Right atrium auricular region (tissue), 2 donors: ENCODE measurements around the gene MYL7. TPM values are rescaled to one million over a fixed set of nuclear protein-coding genes. Genes with fewer than 3 reads are reported as not detected.

Experiments
- DNase-seq: peaks from one replicate; pipeline ENCODE4 v3.0.0-alpha.2; 2019; ENCODE audit warnings: low spot score
- H3K27ac ChIP-seq, 2 donors: fragments of 200-600 bp; sonication (generic); 1 replicate in 1 of 2; 2 replicates in 1 of 2; pipeline ENCODE4 v1.5.1; 2016 to 2019
- H3K27me3 ChIP-seq, 2 donors: fragments of 200-600 bp; sonication (generic); one replicate each; pipeline versions ENCODE4 v1.5.1 to v1.6.0; 2017 to 2019
- H3K36me3 ChIP-seq: fragments of 200-600 bp; sonication (generic); one replicate; pipeline ENCODE4 v1.5.1; 2016
- H3K4me1 ChIP-seq, 2 donors: fragments of 200-600 bp; sonication (generic); one replicate each; pipeline versions ENCODE4 v1.5.1 to v1.6.0; 2017 to 2019
- H3K4me3 ChIP-seq, 2 donors: fragments of 200-600 bp; sonication (generic); 1 replicate in 1 of 2; 2 replicates in 1 of 2; pipeline ENCODE4 v1.5.1; 2017 to 2019; ENCODE audit warnings: mild to moderate bottlenecking in 1 of 2, moderate library complexity in 1 of 2
- H3K9me3 ChIP-seq, 2 donors: fragments of 200-600 bp; sonication (generic); one replicate each; pipeline ENCODE4 v1.5.1; 2019
- total RNA-seq, 2 donors: library from RNA; depleted of rRNA; stranded (reverse); fragments of >200 nt; gene quantifications; one replicate each; pipeline ENCODE4 v1.1.0, GENCODE V29; 2016
- TF ChIP-seq, protein P1 (sequence below), 2 donors: fragments of 200-600 bp; sonication (generic); IDR thresholded peaks; one replicate each; pipeline ENCODE4 v1.5.1; 2019; ENCODE audit warnings: antibody characterized with exemption in 2 of 2

Gene MYL7
- total RNA-seq, 2 donors from 2014 or later = 17,339 to 49,235 TPM

DNA sequence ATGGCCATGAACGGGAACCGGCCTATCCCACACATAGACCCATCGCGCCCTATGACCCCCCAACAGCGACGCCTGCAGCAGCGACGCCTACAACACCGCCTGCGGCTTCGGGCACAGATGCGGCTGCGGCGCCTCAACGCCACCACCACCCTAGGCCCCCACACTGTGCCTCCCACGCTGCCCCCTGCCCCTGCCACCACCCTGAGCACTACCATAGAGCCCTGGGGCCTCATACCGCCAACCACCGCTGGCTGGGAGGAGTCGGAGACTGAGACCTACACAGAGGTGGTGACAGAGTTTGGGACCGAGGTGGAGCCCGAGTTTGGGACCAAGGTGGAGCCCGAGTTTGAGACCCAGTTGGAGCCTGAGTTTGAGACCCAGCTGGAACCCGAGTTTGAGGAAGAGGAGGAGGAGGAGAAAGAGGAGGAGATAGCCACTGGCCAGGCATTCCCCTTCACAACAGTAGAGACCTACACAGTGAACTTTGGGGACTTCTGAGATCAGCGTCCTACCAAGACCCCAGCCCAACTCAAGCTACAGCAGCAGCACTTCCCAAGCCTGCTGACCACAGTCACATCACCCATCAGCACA, 27.3 kb downstream of the MYL7 start:
- Histone ChIP-seq H3K36me3 (peaks cover 89% of the 10 kb centered on the region), H3K4me3 (no peak overlapping the region), H3K4me1 (peaks cover 0 to 24% of the 10 kb centered on the region in 2 donors)

DNA sequence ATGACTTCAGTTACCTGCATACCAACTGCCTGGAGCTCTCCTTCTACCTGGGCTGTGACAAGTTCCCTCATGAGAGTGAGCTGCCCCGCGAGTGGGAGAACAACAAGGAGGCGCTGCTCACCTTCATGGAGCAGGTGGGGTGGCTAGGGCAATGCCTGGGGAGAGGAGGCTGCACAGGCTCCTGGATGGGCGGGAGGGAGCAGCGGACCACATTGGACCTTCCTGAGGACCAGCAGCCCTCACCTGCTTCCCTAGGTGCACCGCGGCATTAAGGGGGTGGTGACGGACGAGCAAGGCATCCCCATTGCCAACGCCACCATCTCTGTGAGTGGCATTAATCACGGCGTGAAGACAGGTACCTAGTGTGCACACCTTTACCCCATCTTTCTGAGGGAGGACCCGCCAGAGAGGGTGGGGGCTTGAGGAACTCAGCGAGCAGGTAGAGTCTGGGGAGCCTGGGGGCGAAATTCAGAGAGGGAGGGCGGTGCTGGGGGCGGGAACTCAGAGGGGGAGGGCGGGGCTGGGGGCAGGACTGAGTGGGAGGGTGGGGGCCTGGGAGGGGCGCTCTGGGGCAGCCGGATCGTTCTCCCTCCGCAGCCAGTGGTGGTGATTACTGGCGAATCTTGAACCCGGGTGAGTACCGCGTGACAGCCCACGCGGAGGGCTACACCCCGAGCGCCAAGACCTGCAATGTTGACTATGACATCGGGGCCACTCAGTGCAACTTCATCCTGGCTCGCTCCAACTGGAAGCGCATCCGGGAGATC, 28.0 kb downstream of the MYL7 start:
- peaks cover 94% of the 10 kb centered on the region for H3K36me3 ChIP-seq
- H3K27ac ChIP-seq = peak overlapping the region in 1 of 2 donors; percentile 75
- no peaks in the 10 kb centered on the region for H3K27me3 ChIP-seq
- H3K4me3 ChIP-seq = no peak overlapping the region
- H3K9me3 ChIP-seq = no peaks in the 10 kb centered on the region
- TF ChIP-seq, protein P1, sequence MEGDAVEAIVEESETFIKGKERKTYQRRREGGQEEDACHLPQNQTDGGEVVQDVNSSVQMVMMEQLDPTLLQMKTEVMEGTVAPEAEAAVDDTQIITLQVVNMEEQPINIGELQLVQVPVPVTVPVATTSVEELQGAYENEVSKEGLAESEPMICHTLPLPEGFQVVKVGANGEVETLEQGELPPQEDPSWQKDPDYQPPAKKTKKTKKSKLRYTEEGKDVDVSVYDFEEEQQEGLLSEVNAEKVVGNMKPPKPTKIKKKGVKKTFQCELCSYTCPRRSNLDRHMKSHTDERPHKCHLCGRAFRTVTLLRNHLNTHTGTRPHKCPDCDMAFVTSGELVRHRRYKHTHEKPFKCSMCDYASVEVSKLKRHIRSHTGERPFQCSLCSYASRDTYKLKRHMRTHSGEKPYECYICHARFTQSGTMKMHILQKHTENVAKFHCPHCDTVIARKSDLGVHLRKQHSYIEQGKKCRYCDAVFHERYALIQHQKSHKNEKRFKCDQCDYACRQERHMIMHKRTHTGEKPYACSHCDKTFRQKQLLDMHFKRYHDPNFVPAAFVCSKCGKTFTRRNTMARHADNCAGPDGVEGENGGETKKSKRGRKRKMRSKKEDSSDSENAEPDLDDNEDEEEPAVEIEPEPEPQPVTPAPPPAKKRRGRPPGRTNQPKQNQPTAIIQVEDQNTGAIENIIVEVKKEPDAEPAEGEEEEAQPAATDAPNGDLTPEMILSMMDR (IDR thresholded peaks at IDR 0.05) = no peak
- peaks cover 0 to 22% of the 10 kb centered on the region in 2 donors for H3K4me1 ChIP-seq
- DNase-seq = no peak

More for the DNA sequence above, 27.3 kb downstream of the MYL7 start:
- DNase-seq = no peak
- H3K9me3 ChIP-seq = no peaks in the 10 kb centered on the region
- no peaks in the 10 kb centered on the region for H3K27me3 ChIP-seq
- H3K27ac ChIP-seq = peak overlapping the region; percentile 54 to 75
- TF ChIP-seq, protein P1 (IDR thresholded peaks at IDR 0.05) = no peak

DNA sequence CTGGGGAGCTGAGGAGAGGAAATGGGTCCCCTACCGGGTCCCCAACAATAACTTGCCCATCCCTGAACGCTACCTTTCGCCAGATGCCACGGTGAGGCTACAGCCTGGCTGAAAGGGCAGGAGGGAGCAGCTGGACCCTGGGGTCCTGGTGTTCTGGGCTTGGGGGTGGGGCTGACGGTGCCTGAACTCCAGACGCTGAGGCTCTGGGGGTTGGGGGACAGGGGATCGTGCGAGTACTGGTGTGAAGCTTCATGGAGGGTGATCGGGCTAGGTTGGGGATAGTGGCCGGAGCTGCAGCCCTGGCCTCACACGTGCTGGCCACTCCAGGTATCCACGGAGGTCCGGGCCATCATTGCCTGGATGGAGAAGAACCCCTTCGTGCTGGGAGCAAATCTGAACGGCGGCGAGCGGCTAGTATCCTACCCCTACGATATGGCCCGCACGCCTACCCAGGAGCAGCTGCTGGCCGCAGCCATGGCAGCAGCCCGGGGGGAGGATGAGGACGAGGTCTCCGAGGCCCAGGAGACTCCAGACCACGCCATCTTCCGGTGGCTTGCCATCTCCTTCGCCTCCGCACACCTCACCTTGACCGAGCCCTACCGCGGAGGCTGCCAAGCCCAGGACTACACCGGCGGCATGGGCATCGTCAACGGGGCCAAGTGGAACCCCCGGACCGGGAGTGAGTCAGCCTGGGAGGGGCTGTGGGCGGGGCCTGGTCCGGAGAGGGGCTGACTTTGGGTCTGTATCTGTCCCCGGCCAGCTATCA, 28.7 kb downstream of the MYL7 start:
- H3K4me3 ChIP-seq = no peak overlapping the region
- DNase-seq = no peak
- H3K27ac ChIP-seq = no peak overlapping the region
- no peaks in the 10 kb centered on the region for H3K27me3 ChIP-seq
- H3K9me3 ChIP-seq = no peaks in the 10 kb centered on the region
- TF ChIP-seq, protein P1 (IDR thresholded peaks at IDR 0.05) = no peak
- H3K36me3 ChIP-seq = peaks cover 94% of the 10 kb centered on the region
- H3K4me1 ChIP-seq = peaks cover 0 to 25% of the 10 kb centered on the region in 2 donors

DNA sequence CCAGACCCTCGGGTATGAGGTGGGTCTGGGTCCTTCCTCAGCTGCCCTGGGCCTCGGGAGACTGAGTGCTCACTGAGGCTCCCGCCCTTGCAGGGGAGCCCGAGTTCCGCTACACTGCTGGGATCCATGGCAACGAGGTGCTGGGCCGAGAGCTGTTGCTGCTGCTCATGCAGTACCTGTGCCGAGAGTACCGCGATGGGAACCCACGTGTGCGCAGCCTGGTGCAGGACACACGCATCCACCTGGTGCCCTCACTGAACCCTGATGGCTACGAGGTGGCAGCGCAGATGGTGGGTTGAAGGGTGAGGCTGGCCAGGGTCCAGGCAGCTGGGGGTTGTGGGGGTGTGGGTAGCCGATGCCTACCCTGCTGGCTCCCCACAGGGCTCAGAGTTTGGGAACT, 29.4 kb downstream of the MYL7 start:
- H3K4me3 ChIP-seq = no peak overlapping the region
- no peak overlapping the region for H3K27ac ChIP-seq
- H3K36me3 ChIP-seq = peaks cover 92% of the 10 kb centered on the region
- H3K27me3 ChIP-seq = no peaks in the 10 kb centered on the region
- no peak for DNase-seq
- H3K4me1 ChIP-seq = peaks cover 0 to 32% of the 10 kb centered on the region in 2 donors
- TF ChIP-seq, protein P1 (IDR thresholded peaks at IDR 0.05) = no peak
- H3K9me3 ChIP-seq = no peaks in the 10 kb centered on the region

DNA sequence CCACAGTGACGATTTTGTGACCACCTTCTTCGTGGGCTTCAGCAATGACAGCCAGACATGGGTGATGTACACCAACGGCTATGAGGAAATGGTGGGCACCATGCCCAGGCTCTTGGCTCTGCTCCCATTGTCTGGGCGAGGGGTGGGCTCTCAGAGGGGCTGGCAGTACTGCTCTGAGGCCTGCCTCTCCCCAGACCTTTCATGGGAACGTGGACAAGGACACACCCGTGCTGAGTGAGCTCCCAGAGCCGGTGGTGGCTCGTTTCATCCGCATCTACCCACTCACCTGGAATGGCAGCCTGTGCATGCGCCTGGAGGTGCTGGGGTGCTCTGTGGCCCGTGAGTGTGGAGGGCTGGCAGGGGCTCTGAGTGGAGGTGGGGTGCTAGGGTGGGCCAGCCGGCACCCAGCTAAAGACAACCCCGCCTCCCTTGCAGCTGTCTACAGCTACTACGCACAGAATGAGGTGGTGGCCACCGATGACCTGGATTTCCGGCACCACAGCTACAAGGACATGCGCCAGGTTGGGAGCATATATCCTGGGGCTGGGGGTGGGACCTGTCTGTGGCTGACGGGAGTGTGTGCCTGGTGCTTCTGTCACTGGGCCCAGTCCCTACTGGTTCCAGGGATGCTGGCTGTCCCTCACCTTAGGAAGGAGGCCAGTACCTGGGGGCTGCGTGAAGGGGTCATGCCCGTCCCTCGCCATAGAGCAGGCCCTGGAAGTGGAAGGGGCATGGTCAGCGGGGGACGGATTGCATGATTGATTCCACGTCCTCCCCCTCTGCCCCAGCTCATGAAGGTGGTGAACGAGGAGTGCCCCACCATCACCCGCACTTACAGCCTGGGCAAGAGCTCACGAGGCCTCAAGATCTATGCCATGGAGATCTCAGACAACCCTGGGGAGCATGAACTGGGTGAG, 30.2 kb downstream of the MYL7 start:
- DNase-seq = no peak
- TF ChIP-seq, protein P1 (IDR thresholded peaks at IDR 0.05) = no peak
- H3K9me3 ChIP-seq = no peaks in the 10 kb centered on the region
- peaks cover 84% of the 10 kb centered on the region for H3K36me3 ChIP-seq
- H3K4me3 ChIP-seq = no peak overlapping the region
- peaks cover 0 to 38% of the 10 kb centered on the region in 2 donors for H3K4me1 ChIP-seq
- H3K27me3 ChIP-seq = no peaks in the 10 kb centered on the region
- no peak overlapping the region for H3K27ac ChIP-seq
